Activated naive CD8-positive, alpha-beta T cell treated with anti-CD3 and anti-CD28 coated beads, Interleukin-2, amount 50 U/mL, for 24 hours (primary cell): ENCODE results near the gene PRXL2C.
"Not testable (repeated sequence)": the region's sequence is repeated elsewhere in the genome, so short reads cannot be mapped to it uniquely, and the experiment has no call there.

ENCODE experiments used
- ATAC-seq: fragments of 150-1000 bp; cut with Tn5 transposase; one replicate; pipeline ENCODE4 v1.10.0; 2021
- DNase-seq: peaks from one replicate; pipeline ENCODE4 v3.0.0; 2021
- H3K27ac Mint-ChIP-seq: one replicate; pipeline ENCODE4 v1.8.0; 2021; ENCODE audit warnings: mild to moderate bottlenecking, mixed read lengths
- H3K27me3 Mint-ChIP-seq: one replicate; pipeline ENCODE4 v1.8.0; 2021; ENCODE audit warnings: mixed read lengths
- H3K36me3 Mint-ChIP-seq: one replicate; pipeline ENCODE4 v1.8.0; 2021; ENCODE audit warnings: low read depth, mixed read lengths
- H3K4me1 Mint-ChIP-seq: one replicate; pipeline ENCODE4 v1.8.0; 2021; ENCODE audit warnings: mixed read lengths
- H3K4me3 Mint-ChIP-seq: one replicate; pipeline ENCODE4 v1.8.0; 2021; ENCODE audit warnings: mild to moderate bottlenecking, moderate library complexity, mixed read lengths
- H3K9me3 Mint-ChIP-seq: one replicate; pipeline ENCODE4 v1.8.0; 2021; ENCODE audit warnings: mixed read lengths

Gene PRXL2C

DNA sequence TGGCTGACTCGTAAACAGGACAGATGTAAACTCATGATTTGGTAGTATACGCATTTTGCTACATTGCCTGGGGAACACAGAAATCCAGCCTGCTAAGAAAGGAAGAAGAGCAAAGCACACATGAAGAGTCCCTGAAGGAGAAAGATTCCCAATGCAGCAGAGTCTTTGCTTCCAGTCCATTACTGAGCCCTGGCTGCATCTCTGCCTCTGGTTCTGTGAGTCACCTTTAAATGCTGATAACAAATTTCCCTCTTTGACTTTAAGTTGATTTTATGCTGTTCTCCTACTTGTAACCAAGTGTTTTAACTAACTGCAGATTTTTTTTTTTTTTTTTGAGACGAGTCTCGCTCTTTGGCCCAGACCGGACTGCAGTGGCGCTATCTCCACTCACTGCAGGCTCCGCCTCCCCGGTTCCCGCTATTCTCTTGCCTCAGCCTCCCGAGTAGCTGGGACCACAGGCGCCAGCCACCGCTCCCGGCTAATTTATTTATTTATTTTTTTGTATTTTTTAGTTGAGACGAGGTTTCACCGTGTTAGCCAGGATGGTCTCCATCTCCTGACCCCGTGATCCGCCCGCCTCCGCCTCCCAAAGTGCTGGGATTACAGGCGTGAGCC, 8.5 kb upstream of the PRXL2C start:
- ATAC-seq: no peak
- no peaks in the 10 kb centered on the region for H3K9me3 Mint-ChIP-seq

DNA sequence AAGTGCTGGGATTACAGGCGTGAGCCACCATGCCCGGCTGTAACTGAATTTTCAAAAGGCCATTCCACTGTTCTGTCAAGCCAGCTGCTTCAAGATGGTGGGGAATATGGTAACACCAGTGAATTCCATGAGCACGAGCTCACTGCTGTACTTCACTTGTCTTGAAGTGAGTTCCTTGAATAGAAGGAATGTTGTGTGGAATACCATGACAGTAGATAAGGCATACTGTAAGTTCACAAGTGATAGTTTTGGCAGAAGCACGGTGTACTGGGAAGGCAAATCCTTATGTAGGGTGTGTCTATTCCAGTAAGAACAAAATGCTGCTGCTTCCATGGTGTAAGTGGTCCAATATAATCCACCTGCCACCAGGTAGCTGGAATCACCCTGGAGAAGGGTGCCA, 6.6 kb upstream of the PRXL2C start:
- no peak overlapping the region for H3K4me3 Mint-ChIP-seq
- H3K9me3 Mint-ChIP-seq: no peaks in the 10 kb centered on the region

More for the DNA sequence above, 8.5 kb upstream of the PRXL2C start:
- DNase-seq: no peak
- peaks cover 10% of the 10 kb centered on the region for H3K27me3 Mint-ChIP-seq
- H3K4me3 Mint-ChIP-seq: no peak overlapping the region
- H3K36me3 Mint-ChIP-seq: no peaks in the 10 kb centered on the region
- H3K27ac Mint-ChIP-seq: no peak overlapping the region
- H3K4me1 Mint-ChIP-seq: peaks cover 2% of the 10 kb centered on the region

DNA sequence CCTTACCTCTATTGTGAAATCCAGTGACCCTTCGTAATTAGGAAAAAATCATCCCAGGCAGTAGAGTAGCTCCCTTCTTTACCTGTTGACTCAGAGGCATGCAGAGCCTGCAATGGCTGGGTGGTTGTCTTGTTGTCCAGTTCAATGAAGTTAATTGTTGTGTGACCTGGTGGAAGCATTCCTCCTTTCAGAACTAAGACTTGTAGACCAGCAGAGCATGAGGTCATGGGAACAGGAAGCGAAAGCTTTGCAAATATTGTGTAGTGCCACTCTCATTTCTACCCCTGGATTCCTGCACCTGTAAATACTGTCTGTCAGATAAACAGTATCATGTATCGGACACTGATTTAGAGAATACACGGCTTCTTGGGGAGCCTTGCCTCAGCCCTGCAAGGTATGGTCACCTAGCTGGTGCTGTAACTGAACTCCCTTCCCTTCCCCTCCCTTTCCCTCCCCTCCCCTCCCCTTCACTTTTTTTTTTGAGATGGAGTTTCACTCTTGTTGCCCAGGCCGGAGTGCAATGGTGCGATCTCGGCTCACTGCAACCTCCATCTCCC, 5.7 kb upstream of the PRXL2C start:
- peaks cover 8% of the 10 kb centered on the region for H3K27me3 Mint-ChIP-seq
- no peak overlapping the region for H3K4me3 Mint-ChIP-seq
- ATAC-seq: no peak
- H3K4me1 Mint-ChIP-seq: peaks cover 3% of the 10 kb centered on the region
- H3K36me3 Mint-ChIP-seq: no peaks in the 10 kb centered on the region
- DNase-seq: no peak
- no peak overlapping the region for H3K27ac Mint-ChIP-seq
- no peaks in the 10 kb centered on the region for H3K9me3 Mint-ChIP-seq

More for the DNA sequence above, 6.6 kb upstream of the PRXL2C start:
- ATAC-seq (no peak), DNase-seq (no peak)
- peaks cover 1% of the 10 kb centered on the region for H3K4me1 Mint-ChIP-seq
- no peak overlapping the region for H3K27ac Mint-ChIP-seq
- peaks cover 9% of the 10 kb centered on the region for H3K27me3 Mint-ChIP-seq
- no peaks in the 10 kb centered on the region for H3K36me3 Mint-ChIP-seq

DNA sequence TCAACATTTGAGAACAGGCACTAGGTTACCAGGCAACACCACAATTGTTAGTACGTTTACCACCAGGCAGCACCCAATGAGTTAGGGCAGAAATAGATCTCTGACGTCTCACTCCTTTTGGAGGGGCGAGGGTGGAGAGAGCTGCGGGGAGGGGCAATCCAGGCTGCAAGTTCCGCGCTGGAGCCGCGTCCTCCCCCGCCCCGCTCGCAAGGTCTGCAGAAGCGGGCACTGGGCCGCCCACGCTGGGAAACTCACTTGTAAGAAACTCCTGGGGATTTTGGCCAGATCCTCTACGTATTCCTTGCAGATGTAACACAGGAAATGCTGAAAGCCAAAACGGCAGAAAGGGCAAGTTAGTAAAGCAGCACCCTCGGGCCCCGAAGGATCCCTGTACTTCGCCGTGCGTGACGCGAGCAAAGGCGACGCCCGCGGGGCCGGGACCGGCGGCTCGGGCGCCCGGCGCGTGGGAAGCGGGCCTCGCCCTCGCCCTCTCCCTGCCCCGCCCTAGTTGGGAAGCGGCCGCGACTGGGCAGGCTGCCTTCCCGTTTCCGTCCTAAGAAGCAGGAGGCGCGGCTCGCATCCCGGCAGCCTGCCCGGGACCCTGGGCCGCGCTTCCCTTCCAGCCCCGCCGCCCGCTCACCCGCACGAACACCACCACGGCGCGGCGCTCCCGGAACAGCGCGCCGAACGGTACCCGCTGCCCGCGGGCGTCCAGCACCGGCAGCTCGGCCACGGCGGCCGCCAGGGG, 493 bp downstream of the PRXL2C start:
- peak overlapping the region; percentile 77 for H3K27ac Mint-ChIP-seq
- no peaks in the 10 kb centered on the region for H3K36me3 Mint-ChIP-seq
- no peaks in the 10 kb centered on the region for H3K27me3 Mint-ChIP-seq
- H3K4me1 Mint-ChIP-seq: peaks cover 15% of the 10 kb centered on the region
- H3K9me3 Mint-ChIP-seq: no peaks in the 10 kb centered on the region
- DNase-seq (peak; percentile 64), ATAC-seq (peak; percentile 73)
- peak overlapping the region; percentile 81 for H3K4me3 Mint-ChIP-seq

DNA sequence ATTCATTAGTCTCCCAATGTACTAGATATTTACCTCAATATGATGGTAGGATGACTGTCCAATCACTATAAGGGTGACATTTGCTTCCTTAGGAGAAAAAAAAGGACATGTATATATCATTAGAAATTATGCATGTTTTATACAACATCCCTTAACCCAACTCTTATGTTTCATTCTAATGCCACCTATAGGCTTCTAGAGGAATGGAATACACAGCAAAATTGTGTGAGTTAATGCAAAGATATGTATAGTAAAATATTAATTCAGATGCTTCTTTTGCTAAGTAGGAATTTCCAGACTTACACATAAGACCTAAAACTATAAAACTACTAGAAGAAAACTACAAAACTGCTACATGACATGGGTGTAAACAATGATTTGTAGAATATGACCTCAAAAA, 3.5 kb downstream of the PRXL2C start:
- Mint-ChIP-seq H3K4me1 (peaks cover 15% of the 10 kb centered on the region), H3K36me3 (no peaks in the 10 kb centered on the region), H3K4me3 (no peak overlapping the region), H3K27ac (no peak overlapping the region), H3K9me3 (no peaks in the 10 kb centered on the region), H3K27me3 (no peaks in the 10 kb centered on the region)
- ATAC-seq (no peak), DNase-seq (no peak)

DNA sequence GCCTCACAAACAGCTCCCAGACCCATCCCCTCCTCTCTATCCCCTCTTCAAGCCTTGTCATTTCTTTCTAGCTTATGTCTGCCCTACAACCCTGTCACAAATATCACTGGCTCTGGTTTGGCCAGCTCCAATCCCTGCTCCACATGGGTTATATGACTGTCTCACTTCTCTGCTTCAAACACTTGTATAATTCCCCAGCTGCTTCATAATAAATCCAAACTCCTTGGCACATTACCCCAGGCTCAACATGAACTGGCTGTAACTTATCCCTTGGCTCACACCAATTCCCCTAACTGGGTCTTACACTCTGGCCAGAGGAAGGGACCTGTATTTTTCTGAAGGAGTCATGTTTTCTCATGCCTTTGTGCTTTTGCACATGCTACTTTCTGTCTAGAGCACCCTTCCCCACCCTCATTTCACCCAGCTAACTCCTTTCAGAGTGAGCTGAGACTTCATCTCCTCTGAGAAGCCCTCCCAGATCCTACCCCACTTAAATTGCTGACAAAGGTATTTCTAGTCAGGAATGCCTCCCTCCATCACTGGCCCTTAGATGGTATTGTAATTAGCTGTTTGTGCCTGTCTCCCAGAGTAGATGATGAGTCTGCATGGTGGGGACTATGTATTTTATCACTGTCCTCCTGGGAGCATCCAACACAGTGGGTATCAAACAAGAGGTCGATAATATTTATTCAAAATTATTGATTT, 5.3 kb downstream of the PRXL2C start:
- no peaks in the 10 kb centered on the region for H3K9me3 Mint-ChIP-seq
- DNase-seq (no peak), ATAC-seq (no peak)
- H3K4me1 Mint-ChIP-seq: peaks cover 12% of the 10 kb centered on the region
- H3K36me3 Mint-ChIP-seq: peaks cover 6% of the 10 kb centered on the region
- H3K4me3 Mint-ChIP-seq: no peak overlapping the region
- H3K27me3 Mint-ChIP-seq: no peaks in the 10 kb centered on the region
- no peak overlapping the region for H3K27ac Mint-ChIP-seq

DNA sequence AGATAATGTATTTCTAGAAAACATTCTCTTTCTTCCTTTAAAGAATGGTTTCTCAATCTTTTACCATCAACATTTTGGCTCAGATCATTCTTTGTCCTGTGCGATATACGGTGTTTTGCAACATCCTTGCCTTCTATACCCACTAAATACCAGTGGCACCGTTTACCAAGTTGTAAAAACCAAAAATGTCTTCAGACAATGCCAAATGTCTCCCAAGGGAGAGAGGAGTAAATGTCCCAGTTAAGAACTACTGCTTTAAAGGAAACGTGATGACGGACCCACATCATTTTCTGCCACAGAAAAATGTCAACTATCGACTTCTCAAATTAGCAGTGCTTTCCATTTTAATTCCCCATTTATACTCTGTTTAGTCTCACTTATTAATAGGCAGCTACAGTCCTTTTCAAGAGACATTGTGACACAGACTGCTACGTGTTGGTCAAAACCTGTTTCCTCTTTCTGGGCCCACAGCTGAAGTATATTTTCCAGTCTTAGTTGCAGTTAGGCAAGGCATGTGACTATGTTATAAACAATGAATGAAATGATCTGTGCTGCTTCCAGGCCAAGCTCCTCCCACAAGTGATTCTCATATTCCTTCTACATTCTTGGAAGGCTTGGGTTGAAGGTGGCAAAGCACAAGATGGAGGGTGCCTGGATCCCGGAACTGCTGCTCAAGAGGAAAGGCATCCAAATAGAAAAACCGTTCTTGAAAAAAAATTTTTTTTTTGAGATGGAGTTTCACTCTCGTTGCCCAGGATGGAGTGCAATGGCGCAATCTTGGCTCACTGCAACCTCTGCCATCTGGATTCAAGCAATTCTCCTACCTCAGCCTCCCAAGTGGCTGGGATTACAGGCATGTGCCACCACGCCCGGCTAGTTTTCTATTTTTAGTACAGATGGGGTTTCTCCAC, 8.8 kb downstream of the PRXL2C start:
- no peak overlapping the region for H3K27ac Mint-ChIP-seq
- H3K4me1 Mint-ChIP-seq: peaks cover 5% of the 10 kb centered on the region
- peaks cover 8% of the 10 kb centered on the region for H3K36me3 Mint-ChIP-seq
- no peaks in the 10 kb centered on the region for H3K9me3 Mint-ChIP-seq
- ATAC-seq (no peak), DNase-seq (no peak)
- H3K27me3 Mint-ChIP-seq: no peaks in the 10 kb centered on the region
- no peak overlapping the region for H3K4me3 Mint-ChIP-seq

DNA sequence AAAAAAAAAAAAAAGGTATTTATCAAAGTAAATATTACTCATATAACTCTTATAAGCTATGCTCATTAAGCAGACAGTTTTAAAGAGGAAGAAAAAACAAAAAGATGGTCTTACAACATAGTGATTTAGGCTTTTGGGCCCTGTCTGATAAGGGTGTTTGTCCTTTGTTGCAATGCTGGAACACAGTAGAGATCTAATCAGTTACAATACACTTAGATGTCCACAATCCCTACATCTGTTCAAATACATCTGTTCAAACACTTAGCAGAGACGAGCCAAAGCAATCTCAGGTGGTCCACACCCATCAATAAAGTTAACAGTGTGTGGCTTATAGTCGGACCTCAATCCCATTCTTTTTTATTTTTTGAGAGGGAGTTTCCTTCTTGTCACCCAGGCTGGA, 11.0 kb downstream of the PRXL2C start:
- Mint-ChIP-seq H3K9me3 (no peaks in the 10 kb centered on the region), H3K4me1 (peaks cover 5% of the 10 kb centered on the region), H3K27ac (no peak overlapping the region), H3K4me3 (no peak overlapping the region), H3K36me3 (peaks cover 8% of the 10 kb centered on the region), H3K27me3 (no peaks in the 10 kb centered on the region)
- no peak for ATAC-seq
- no peak for DNase-seq

DNA sequence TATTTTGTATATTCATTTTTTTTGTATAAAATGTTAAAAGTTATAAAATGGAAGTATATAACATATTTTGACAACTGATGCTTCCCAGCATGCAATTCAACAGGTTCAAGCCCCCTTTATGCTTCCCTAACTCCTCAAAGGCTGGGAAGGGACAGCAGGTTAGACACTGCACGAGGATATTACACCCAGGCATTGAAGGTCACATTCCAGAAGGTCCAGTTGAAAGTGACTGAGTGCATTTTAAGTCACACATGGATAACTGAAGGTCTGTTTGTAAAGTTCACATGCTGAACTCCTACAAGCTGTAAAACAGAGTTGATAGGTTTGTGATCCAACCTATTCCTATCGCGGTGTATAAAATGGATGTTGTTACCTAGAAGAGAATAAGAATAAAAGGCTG, 13.6 kb downstream of the PRXL2C start:
- DNase-seq (no peak), ATAC-seq (no peak)
- Mint-ChIP-seq H3K4me3 (no peak overlapping the region), H3K27ac (no peak overlapping the region), H3K9me3 (no peaks in the 10 kb centered on the region), H3K27me3 (peaks cover 10% of the 10 kb centered on the region), H3K4me1 (peaks cover 5% of the 10 kb centered on the region), H3K36me3 (peaks cover 8% of the 10 kb centered on the region)

DNA sequence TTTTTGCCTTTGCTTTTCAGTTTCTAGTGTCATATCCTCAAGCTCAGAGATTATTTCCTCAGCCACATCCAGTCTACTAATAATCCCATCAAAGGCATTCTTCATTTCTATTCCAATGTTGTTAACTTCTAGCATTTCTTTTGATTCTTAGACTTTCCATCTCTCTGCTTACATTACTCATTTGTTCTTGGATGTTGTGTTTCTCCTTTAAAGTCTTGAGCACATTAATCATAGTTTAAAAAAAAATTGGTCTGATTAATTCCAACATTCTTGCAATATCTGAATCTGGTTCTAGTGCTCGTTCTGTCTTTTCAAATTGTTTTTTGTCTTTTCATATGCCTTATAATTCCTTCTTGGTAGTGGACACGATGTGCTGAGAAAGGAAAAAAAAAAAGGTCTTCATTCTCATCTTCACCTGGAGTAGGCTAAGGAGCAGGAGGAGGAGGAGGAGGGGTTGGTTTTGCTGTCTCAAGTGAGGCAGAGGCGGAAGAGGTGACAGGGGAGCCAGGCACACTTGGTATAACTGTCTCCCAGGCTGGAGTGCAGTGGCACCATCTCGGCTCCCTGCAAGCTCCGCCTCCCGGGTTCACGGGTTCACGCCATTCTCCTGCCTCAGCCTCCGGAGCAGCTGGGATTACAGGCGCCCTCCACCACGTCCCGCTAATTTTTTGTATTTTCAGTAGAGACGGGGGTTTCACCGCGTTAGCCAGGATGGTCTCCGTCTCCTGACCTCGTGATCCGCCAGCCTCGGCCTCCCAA, 16.3 kb downstream of the PRXL2C start:
- ATAC-seq (no peak), DNase-seq (no peak)
- H3K27me3 Mint-ChIP-seq: peaks cover 14% of the 10 kb centered on the region
- H3K4me1 Mint-ChIP-seq: no peaks in the 10 kb centered on the region
- H3K27ac Mint-ChIP-seq: no peak overlapping the region
- H3K36me3 Mint-ChIP-seq: peaks cover 2% of the 10 kb centered on the region
- no peaks in the 10 kb centered on the region for H3K9me3 Mint-ChIP-seq
- H3K4me3 Mint-ChIP-seq: no peak overlapping the region

DNA sequence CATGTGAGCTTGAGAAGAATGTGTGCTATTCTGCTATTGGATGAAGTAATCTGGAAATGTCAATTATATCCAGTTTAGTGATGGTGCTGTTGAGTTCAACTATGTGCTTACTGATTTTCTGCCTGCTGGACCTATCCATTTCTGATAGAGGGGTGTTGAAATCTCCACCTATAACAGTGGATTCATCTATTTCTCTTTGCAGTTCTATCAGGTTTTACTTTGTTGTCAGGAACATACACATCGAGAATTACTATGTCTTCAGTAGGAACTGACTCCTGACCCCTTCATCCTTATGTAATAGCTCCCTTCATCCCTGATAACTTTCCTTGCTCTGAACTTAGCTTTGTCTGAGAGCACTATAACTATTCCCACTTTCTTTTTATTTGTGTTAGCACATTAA, 18.7 kb downstream of the PRXL2C start:
- Mint-ChIP-seq H3K27ac (no peak overlapping the region), H3K27me3 (peaks cover 23% of the 10 kb centered on the region), H3K9me3 (no peaks in the 10 kb centered on the region), H3K4me3 (no peak overlapping the region), H3K4me1 (no peaks in the 10 kb centered on the region), H3K36me3 (no peaks in the 10 kb centered on the region)
- ATAC-seq (no peak), DNase-seq (no peak)

DNA sequence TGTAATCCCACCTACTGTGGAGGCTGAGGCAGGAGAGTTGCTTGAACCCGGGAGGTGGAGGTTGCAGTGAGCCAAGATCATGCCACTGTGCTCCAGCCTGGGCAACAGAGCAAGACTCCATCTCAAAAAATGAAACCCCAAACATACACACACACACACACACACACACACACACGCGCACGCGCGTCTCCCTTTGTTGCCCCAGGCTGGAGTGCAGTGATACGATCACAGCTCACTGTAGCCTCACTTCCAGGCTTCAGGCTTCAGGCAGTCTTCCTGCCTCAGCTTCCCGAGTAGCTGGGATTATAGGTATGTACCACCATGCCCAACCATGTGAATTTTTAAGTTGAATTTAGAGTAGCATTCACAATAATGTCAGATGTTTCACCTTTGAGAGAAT, 21.5 kb downstream of the PRXL2C start:
- not testable (repeated sequence) for H3K27ac Mint-ChIP-seq, H3K4me1 Mint-ChIP-seq, H3K36me3 Mint-ChIP-seq, H3K9me3 Mint-ChIP-seq, H3K4me3 Mint-ChIP-seq, ATAC-seq, DNase-seq
- peaks cover 38% of the 10 kb centered on the region for H3K27me3 Mint-ChIP-seq

DNA sequence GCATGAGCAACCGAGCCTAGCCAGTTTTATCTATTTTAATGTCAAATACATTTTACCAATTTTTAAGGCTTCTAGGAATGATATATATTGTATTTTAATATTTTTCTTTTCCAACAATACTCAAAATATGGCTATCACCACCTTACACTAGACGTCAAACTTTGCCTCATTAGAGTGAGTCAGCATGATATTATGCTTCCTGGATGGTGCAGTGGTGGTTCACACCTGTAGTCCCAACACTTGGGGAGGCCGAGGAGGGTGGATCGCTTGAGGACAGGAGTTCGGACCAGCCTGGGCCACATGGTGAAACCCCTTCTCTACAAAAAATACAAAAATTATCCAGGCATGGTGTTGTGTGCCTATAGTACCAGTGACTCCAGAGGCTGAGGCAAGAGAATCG, 28.2 kb downstream of the PRXL2C start:
- Mint-ChIP-seq H3K9me3 (no peaks in the 10 kb centered on the region), H3K27me3 (peaks cover 32% of the 10 kb centered on the region), H3K4me3 (no peak overlapping the region), H3K4me1 (peaks cover 12% of the 10 kb centered on the region), H3K36me3 (no peaks in the 10 kb centered on the region), H3K27ac (no peak overlapping the region)
- ATAC-seq (no peak), DNase-seq (no peak)
